IMR-90 (cell line): ENCODE measurements around the gene ABCB4. TPM values are rescaled to one million over a fixed set of nuclear protein-coding genes. Genes with fewer than 3 reads are reported as not detected.

Source experiments
- ATAC-seq: fragments of 200-7000 bp; cut with Tn5 transposase; 2 replicates; pipeline ENCODE4 v1.9.1; 2020; ENCODE audit warnings: low read depth, mild to moderate bottlenecking, moderate library complexity
- BruUV-seq: library from RNA; stranded (reverse); fragments of 400-500 nt; replicated peaks from 2 replicates; lab custom pipeline; 2021; lab: Mats Ljungman, UMichigan
- CTCF ChIA-PET: fragments of 300-600 bp; formaldehyde crosslinking; extraction: SDS; loops from one replicate; lab custom pipeline; 2021; ENCODE audit warnings: antibody characterized with exemption; lab: Yijun Ruan, JAX
- POLR2A ChIA-PET: fragments of 300-600 bp; sonication (Branson Sonifier 250); formaldehyde crosslinking; loops from one replicate; lab custom pipeline; 2022; ENCODE audit warnings: antibody characterized with exemption; ENCODE audit not compliant: unreplicated experiment; lab: Charles Lee
- DNase-seq: peaks from one replicate; pipeline ENCODE4 v3.0.0; 2013
- H2AFZ ChIP-seq: replicated peaks from 2 replicates; pipeline ENCODE3; 2013; ENCODE audit warnings: low read length, mild to moderate bottlenecking; ENCODE audit not compliant: poor library complexity
- H2AK5ac ChIP-seq: 2 replicates; pipeline ENCODE4 v1.6.1; 2013; ENCODE audit warnings: low read depth, low read length, inconsistent platforms
- H2AK9ac ChIP-seq: replicated peaks from 2 replicates; pipeline ENCODE3; 2013; ENCODE audit warnings: mild to moderate bottlenecking, low read depth, low read length, moderate library complexity; ENCODE audit not compliant: poor library complexity
- H2BK120ac ChIP-seq: 2 replicates; pipeline ENCODE4 v1.6.1; 2013; ENCODE audit warnings: low read depth, low read length, inconsistent platforms
- H2BK15ac ChIP-seq: 3 replicates; pipeline ENCODE4 v1.6.1; 2013; ENCODE audit warnings: low read depth, low read length, inconsistent platforms
- H2BK20ac ChIP-seq: 2 replicates; pipeline ENCODE4 v1.6.1; 2013; ENCODE audit warnings: low read depth, mild to moderate bottlenecking, inconsistent platforms, low read length, moderate library complexity
- H2BK5ac ChIP-seq: 2 replicates; pipeline ENCODE4 v1.6.1; 2013; ENCODE audit warnings: mild to moderate bottlenecking, low read depth, low read length, inconsistent platforms; ENCODE audit not compliant: poor library complexity, severe bottlenecking
- H3K14ac ChIP-seq: replicated peaks from 2 replicates; pipeline ENCODE4 v1.6.1; 2013; ENCODE audit warnings: low read depth, low read length, inconsistent platforms
- H3K18ac ChIP-seq: 2 replicates; pipeline ENCODE4 v1.6.1; 2013; ENCODE audit warnings: low read depth, low read length, control low read depth
- H3K23ac ChIP-seq: 2 replicates; pipeline ENCODE4 v1.6.1; 2013; ENCODE audit warnings: low read depth, low read length, inconsistent platforms
- H3K27ac ChIP-seq: 2 replicates; pipeline ENCODE4 v1.5.1; 2013; ENCODE audit warnings: mild to moderate bottlenecking, control low read depth, low read length; ENCODE audit not compliant: insufficient read depth
- H3K27me3 ChIP-seq: 2 replicates; pipeline ENCODE4 v1.6.1; 2013; ENCODE audit warnings: low read length; ENCODE audit not compliant: control insufficient read depth, insufficient read depth
- H3K36me3 ChIP-seq: 2 replicates; pipeline ENCODE4 v1.6.1; 2013; ENCODE audit warnings: low read length, mixed read lengths; ENCODE audit not compliant: control insufficient read depth, insufficient read depth
- H3K4ac ChIP-seq: 2 replicates; pipeline ENCODE4 v1.6.1; 2013; ENCODE audit warnings: low read depth, low read length, inconsistent platforms
- H3K4me1 ChIP-seq: 2 replicates; pipeline ENCODE4 v1.6.1; 2013; ENCODE audit warnings: low read length, mixed read lengths; ENCODE audit not compliant: control insufficient read depth, insufficient read depth
- H3K4me2 ChIP-seq: 2 replicates; pipeline ENCODE4 v1.6.1; 2013; ENCODE audit warnings: low read depth, mild to moderate bottlenecking, control low read depth, low read length, moderate library complexity
- H3K4me3 ChIP-seq: 2 replicates; pipeline ENCODE4 v1.5.1; 2013; ENCODE audit warnings: low read depth, mild to moderate bottlenecking, control low read depth, low read length, moderate library complexity; ENCODE audit not compliant: insufficient read depth
- H3K56ac ChIP-seq: 2 replicates; pipeline ENCODE4 v1.6.1; 2013; ENCODE audit warnings: low read length, inconsistent platforms; ENCODE audit not compliant: insufficient read depth; ENCODE audit errors: extremely low read depth
- H3K79me1 ChIP-seq, 2 experiments: 2 replicates each; pipeline ENCODE4 v1.6.1; 2013; ENCODE audit warnings: low read length in 2 of 2, inconsistent platforms in 1 of 2, low read depth in 1 of 2
- H3K9ac ChIP-seq: 2 replicates; pipeline ENCODE4 v1.6.1; 2013; ENCODE audit warnings: low read depth, low read length, control low read depth
- H3K9me1 ChIP-seq: 2 replicates; pipeline ENCODE4 v1.6.1; 2013; ENCODE audit warnings: low read length, inconsistent platforms; ENCODE audit not compliant: insufficient read depth
- H3K9me3 ChIP-seq: 2 replicates; pipeline ENCODE4 v1.6.1; 2013; ENCODE audit warnings: low read length; ENCODE audit not compliant: control insufficient read depth, insufficient read depth
- H4K20me1 ChIP-seq: 2 replicates; pipeline ENCODE4 v1.6.1; 2013; ENCODE audit warnings: low read length, inconsistent platforms; ENCODE audit not compliant: insufficient read depth
- H4K5ac ChIP-seq: 2 replicates; pipeline ENCODE4 v1.6.1; 2013; ENCODE audit warnings: mild to moderate bottlenecking, low read depth, low read length, control low read depth
- H4K8ac ChIP-seq, 2 experiments: 2 replicates each; pipeline ENCODE4 v1.6.1; 2013; ENCODE audit warnings: low read depth in 2 of 2, low read length in 2 of 2, control low read depth in 1 of 2, inconsistent platforms in 1 of 2
- H4K91ac ChIP-seq: 2 replicates; pipeline ENCODE4 v1.6.1; 2013; ENCODE audit warnings: low read depth, low read length, inconsistent platforms; ENCODE audit not compliant: insufficient read depth
- BHLHE40 ChIP-seq: fragments of 150-350 bp; IDR thresholded peaks from 2 replicates; pipeline ENCODE4 v1.6.1; 2016; ENCODE audit warnings: mild to moderate bottlenecking, low read depth, low read length
- CEBPB ChIP-seq: IDR thresholded peaks from 2 replicates; pipeline ENCODE4 v1.6.1; 2012; ENCODE audit warnings: low read depth, low read length, improper control_type of control experiment
- CHD1 ChIP-seq: IDR thresholded peaks from 2 replicates; pipeline ENCODE4 v1.6.1; 2012; ENCODE audit warnings: low read depth, low read length, improper control_type of control experiment
- CTCF ChIP-seq: conservative IDR thresholded peaks from 2 replicates; pipeline ENCODE4 v1.5.1; 2012; ENCODE audit warnings: mild to moderate bottlenecking, low read depth, low read length, improper control_type of control experiment
- ELK1 ChIP-seq: fragments of 150-350 bp; IDR thresholded peaks from 2 replicates; pipeline ENCODE4 v1.6.1; 2016; ENCODE audit warnings: low read depth, mild to moderate bottlenecking, low read length, moderate library complexity, borderline replicate concordance
- FOS ChIP-seq: fragments of 150-350 bp; IDR thresholded peaks from 2 replicates; pipeline ENCODE4 v1.6.1; 2016; ENCODE audit warnings: low read depth, low read length
- MAFK ChIP-seq: IDR thresholded peaks from 2 replicates; pipeline ENCODE4 v1.6.1; 2012; ENCODE audit warnings: low read depth, low read length, improper control_type of control experiment
- MAZ ChIP-seq: IDR thresholded peaks from 2 replicates; pipeline ENCODE4 v1.6.1; 2012; ENCODE audit warnings: low read depth, mild to moderate bottlenecking, low read length, improper control_type of control experiment, moderate library complexity, borderline replicate concordance
- MXI1 ChIP-seq: IDR thresholded peaks from 2 replicates; pipeline ENCODE4 v1.6.1; 2012; ENCODE audit warnings: low read depth, mild to moderate bottlenecking, low read length, moderate library complexity, borderline replicate concordance
- NFE2L2 ChIP-seq: fragments of 150-350 bp; IDR thresholded peaks from 2 replicates; pipeline ENCODE4 v1.6.1; 2016; ENCODE audit warnings: low read depth, mild to moderate bottlenecking, low read length
- POLR2A ChIP-seq: IDR thresholded peaks from 2 replicates; pipeline ENCODE4 v1.6.1; 2012; ENCODE audit warnings: mild to moderate bottlenecking, low read depth, low read length
- RAD21 ChIP-seq: IDR thresholded peaks from 2 replicates; pipeline ENCODE4 v1.6.1; 2012; ENCODE audit warnings: low read length, improper control_type of control experiment
- RCOR1 ChIP-seq: IDR thresholded peaks from 2 replicates; pipeline ENCODE4 v1.6.1; 2012; ENCODE audit warnings: mild to moderate bottlenecking, low read length, improper control_type of control experiment; ENCODE audit not compliant: insufficient replicate concordance
- RFX5 ChIP-seq: IDR thresholded peaks from 2 replicates; pipeline ENCODE4 v1.8.0; 2012; ENCODE audit warnings: low read depth, mild to moderate bottlenecking, low read length, moderate library complexity
- SMC3 ChIP-seq: fragments of 150-350 bp; IDR thresholded peaks from 2 replicates; pipeline ENCODE4 v1.6.1; 2016; ENCODE audit warnings: low read depth, mild to moderate bottlenecking, antibody characterized with exemption, low read length, moderate library complexity
- WGBS, 2 experiments: methylation state at CpG; one replicate each; pipeline versions ENCODE4 v1.1.5 to v1.1.7; 2013; ENCODE audit warnings: missing lambda C conversion rate in 2 of 2; ENCODE audit not compliant: insufficient read length in 1 of 2; ENCODE audit errors: extremely low coverage in 2 of 2; 5-methylcytosine and 5-hydroxymethylcytosine counted together
- dilution Hi-C: fragments of 300-500 bp; cut with HindIII; formaldehyde crosslinking; loops from one replicate; pipeline ENCODE4 v1.14.3; 2018; ENCODE audit warnings: low sequenced_read_pairs; ENCODE audit not compliant: unreplicated experiment
- in situ Hi-C: fragments of 300-500 bp; cut with MboI; formaldehyde crosslinking; loops from 3 replicates; pipeline ENCODE4 v1.14.3; 2019; ENCODE audit warnings: low sequenced_read_pairs, inconsistent platforms, mixed read lengths
- intact Hi-C: fragments of 100-400 bp; cut with micrococcal nuclease; formaldehyde crosslinking; loops from 2 replicates; pipeline ENCODE4 v1.10.0; 2022
- polyA plus RNA-seq, 3 experiments: library from polyadenylated mRNA; depleted of rRNA; stranded (reverse); fragments of >200 nt; gene quantifications; 2 replicates each; pipeline ENCODE4 v1.2.3, GENCODE V29; 2012; ENCODE audit warnings: low replicate concordance in 1 of 3
- total RNA-seq: library from RNA; depleted of rRNA; stranded (reverse); fragments of >200 nt; gene quantifications from 2 replicates; pipeline ENCODE4 v1.2.3, GENCODE V29; 2012
- TF ChIP-seq, protein P1 (sequence below): fragments of 150-350 bp; IDR thresholded peaks from 2 replicates; pipeline ENCODE4 v1.6.1; 2017; ENCODE audit warnings: mild to moderate bottlenecking, antibody characterized with exemption, low read length, low read depth

ABCB4 gene
- total and polyA plus RNA-seq, 2 of the 4 experiments (the other 2 are of a cell fraction): not detected

DNA sequence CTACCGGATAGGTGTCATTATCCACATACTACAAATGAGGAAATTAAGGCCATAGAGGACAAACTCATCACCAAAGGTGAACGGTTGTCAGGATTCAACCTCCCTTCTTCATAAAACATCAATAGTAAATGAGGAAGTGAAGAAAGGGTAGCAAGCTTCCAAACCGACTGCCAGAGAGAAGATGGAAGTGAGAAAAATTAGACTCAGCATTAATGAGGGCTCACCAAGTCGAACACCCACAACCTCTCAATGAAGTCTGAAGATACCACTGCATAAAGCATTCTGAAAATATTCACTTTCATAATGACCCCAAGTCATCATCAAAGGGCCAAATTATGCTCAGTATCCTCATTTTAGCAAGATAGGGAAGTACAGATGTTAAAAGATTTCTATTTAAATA is 29.6 kb downstream of the ABCB4 start:
- dilution Hi-C loops (no loop called here), intact Hi-C loops (loop anchor here (10.0 kb wide), 1 partner anchor 179 kb away; the partner anchor contains the start of gene RUNDC3B), in situ Hi-C loops (no loop called here)
- Histone ChIP-seq H3K9ac (no peak overlapping the region), H3K56ac (no peak overlapping the region), H4K20me1 (no peaks in the 10 kb centered on the region), H2AK5ac (no peak overlapping the region), H3K23ac (no peak overlapping the region), H4K5ac (no peak overlapping the region), H4K91ac (no peak overlapping the region), H3K4me1 (no peaks in the 10 kb centered on the region), H3K14ac (no peak overlapping the region), H3K27ac (no peak overlapping the region), H3K27me3 (peaks cover 2% of the 10 kb centered on the region; the same call in 1 of the 2 replicates), H3K4ac (no peak overlapping the region), H3K4me3 (no peak overlapping the region), H2AK9ac (no peak overlapping the region), H2BK15ac (no peak overlapping the region), H3K9me1 (no peaks in the 10 kb centered on the region), H3K79me1 (no peaks in the 10 kb centered on the region), H3K36me3 (no peaks in the 10 kb centered on the region), H3K18ac (no peak overlapping the region), H4K8ac (no peak overlapping the region), H3K4me2 (no peak overlapping the region), H2BK20ac (no peak overlapping the region), H3K9me3 (no peaks in the 10 kb centered on the region), H2AFZ (no peak overlapping the region), H2BK120ac (no peak overlapping the region), H2BK5ac (no peak overlapping the region)
- TF ChIP-seq MAZ: no peak
- no peak for TF ChIP-seq BHLHE40
- TF ChIP-seq MAFK: no peak
- TF ChIP-seq CEBPB: no peak
- no peak for TF ChIP-seq POLR2A
- TF ChIP-seq ELK1: no peak
- no peak for TF ChIP-seq SMC3
- no peak for TF ChIP-seq RCOR1
- no peak for TF ChIP-seq FOS
- TF ChIP-seq, protein P1, sequence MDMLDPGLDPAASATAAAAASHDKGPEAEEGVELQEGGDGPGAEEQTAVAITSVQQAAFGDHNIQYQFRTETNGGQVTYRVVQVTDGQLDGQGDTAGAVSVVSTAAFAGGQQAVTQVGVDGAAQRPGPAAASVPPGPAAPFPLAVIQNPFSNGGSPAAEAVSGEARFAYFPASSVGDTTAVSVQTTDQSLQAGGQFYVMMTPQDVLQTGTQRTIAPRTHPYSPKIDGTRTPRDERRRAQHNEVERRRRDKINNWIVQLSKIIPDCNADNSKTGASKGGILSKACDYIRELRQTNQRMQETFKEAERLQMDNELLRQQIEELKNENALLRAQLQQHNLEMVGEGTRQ: no peak
- no peak for TF ChIP-seq RAD21
- no peak for TF ChIP-seq NFE2L2
- no peak for TF ChIP-seq CTCF
- TF ChIP-seq CHD1: no peak
- TF ChIP-seq MXI1: no peak
- TF ChIP-seq RFX5: no peak
- no TSS peak for BruUV-seq
- WGBS, 2 experiments: no CpG with 5 or more reads among the region's 4 CpGs
- ChIA-PET CTCF (no interaction called here), POLR2A (no interaction called here)
- ATAC-seq (no peak), DNase-seq (no peak)
